A673 (cell line): ENCODE measurements around the gene ABHD11. TPM values are rescaled to one million over a fixed set of nuclear protein-coding genes. Genes with fewer than 3 reads are reported as not detected.
A peak's percentile ranks its signal among the peaks of the same experiment; 100 is the strongest.

Source experiments
- BruUV-seq: library from RNA; stranded (reverse); fragments of 400-500 nt; replicated peaks from 2 replicates; lab custom pipeline; 2021; lab: Mats Ljungman, UMichigan
- CTCF ChIA-PET: fragments of 300-600 bp; sonication (Branson Sonifier 250); formaldehyde crosslinking; loops from one replicate; lab custom pipeline; 2022; ENCODE audit warnings: antibody characterized with exemption; lab: Charles Lee
- POLR2A ChIA-PET: fragments of 300-600 bp; sonication (Branson Sonifier 250); formaldehyde crosslinking; loops from one replicate; lab custom pipeline; 2022; ENCODE audit warnings: antibody characterized with exemption; ENCODE audit not compliant: low non-redundant PET; lab: Charles Lee
- DNase-seq: peaks from one replicate; pipeline ENCODE4 v3.0.0-alpha.2; 2015; ENCODE audit warnings: low spot score
- H3K27ac ChIP-seq: fragments of 200-600 bp; sonication (generic); 2 replicates; pipeline ENCODE4 v1.5.1; 2016; ENCODE audit warnings: mixed run types, low read depth, mild to moderate bottlenecking, mixed read lengths, antibody characterized with exemption, low read length; ENCODE audit not compliant: poor library complexity, severe bottlenecking
- H3K27me3 ChIP-seq: fragments of 200-600 bp; sonication (generic); replicated peaks from 2 replicates; pipeline ENCODE4 v1.6.1; 2017; ENCODE audit warnings: mixed run types, low read depth, mild to moderate bottlenecking, mixed read lengths, antibody characterized with exemption, low read length; ENCODE audit not compliant: insufficient read depth, poor library complexity
- H3K36me3 ChIP-seq: fragments of 200-600 bp; sonication (generic); 2 replicates; pipeline ENCODE4 v1.6.1; 2016; ENCODE audit warnings: mixed run types, mild to moderate bottlenecking, mixed read lengths, antibody characterized with exemption, low read length; ENCODE audit not compliant: insufficient read depth, poor library complexity, severe bottlenecking
- H3K4me1 ChIP-seq: fragments of 200-600 bp; sonication (generic); 2 replicates; pipeline ENCODE4 v1.6.1; 2017; ENCODE audit warnings: mixed run types, mild to moderate bottlenecking, mixed read lengths, antibody characterized with exemption, low read length; ENCODE audit not compliant: insufficient read depth, poor library complexity, severe bottlenecking
- H3K4me3 ChIP-seq: fragments of 200-600 bp; sonication (generic); 2 replicates; pipeline ENCODE4 v1.5.1; 2016; ENCODE audit warnings: low read depth, mixed run types, mild to moderate bottlenecking, mixed read lengths, low read length; ENCODE audit not compliant: poor library complexity, severe bottlenecking
- H3K9me3 ChIP-seq: fragments of 200-600 bp; sonication (generic); 2 replicates; pipeline ENCODE4 v1.6.1; 2016; ENCODE audit warnings: mixed run types, low read depth, mild to moderate bottlenecking, mixed read lengths, antibody characterized with exemption, low read length; ENCODE audit not compliant: poor library complexity, severe bottlenecking
- EZH2 ChIP-seq: fragments of 200-600 bp; sonication (generic); IDR thresholded peaks from 2 replicates; pipeline ENCODE4 v1.6.1; 2017; ENCODE audit warnings: borderline replicate concordance, low read depth, mild to moderate bottlenecking, mixed read lengths, antibody characterized with exemption, low read length; ENCODE audit not compliant: poor library complexity, severe bottlenecking
- intact Hi-C: fragments of 100-400 bp; cut with micrococcal nuclease; formaldehyde crosslinking; loops from one replicate; pipeline ENCODE4 v1.10.0; 2022; ENCODE audit not compliant: unreplicated experiment
- total RNA-seq: library from RNA; stranded (reverse); gene quantifications from 2 replicates; pipeline ENCODE4 v1.2.3, GENCODE V29; 2021
- TF ChIP-seq, protein P1 (sequence below): fragments of 300-800, 200-600 bp; sonication (generic); conservative IDR thresholded peaks from 2 replicates; pipeline ENCODE4 v1.5.1; 2017; ENCODE audit warnings: low read depth, mild to moderate bottlenecking, antibody characterized with exemption, low read length, moderate library complexity, mixed read lengths

The ABHD11 gene
- total RNA-seq, 1 experiment from 2014 or later = 22.9 TPM

DNA sequence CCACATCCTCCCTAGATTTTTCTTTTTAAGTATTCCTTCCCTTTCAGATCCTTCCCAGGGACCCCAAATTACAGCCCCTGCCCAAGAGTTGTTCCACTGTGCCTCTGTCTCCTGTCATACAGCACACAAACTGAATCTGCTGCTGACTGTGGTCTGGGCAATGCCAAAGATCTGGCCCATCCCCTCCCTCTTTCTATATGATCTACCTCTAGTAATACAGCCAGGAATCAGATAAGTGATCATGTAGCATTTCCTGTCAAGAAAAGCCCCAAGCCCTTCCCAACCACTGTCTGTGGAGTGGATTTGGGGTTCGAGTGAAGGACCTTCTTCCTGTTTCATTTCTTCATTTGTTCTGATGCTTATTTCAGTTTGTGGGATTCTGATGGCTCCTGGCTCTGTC lies 25.8 kb downstream of the ABHD11 start:
- ChIA-PET CTCF (no interaction called here), POLR2A (no interaction called here)
- Histone ChIP-seq H3K4me3 (no peak overlapping the region), H3K9me3 (no peaks in the 10 kb centered on the region), H3K27ac (peak overlapping the region; percentile 42), H3K36me3 (peaks cover 3% of the 10 kb centered on the region), H3K27me3 (no peaks in the 10 kb centered on the region), H3K4me1 (peaks cover 54% of the 10 kb centered on the region)
- no peak for DNase-seq
- TF ChIP-seq EZH2 = no peak
- TF ChIP-seq, protein P1, sequence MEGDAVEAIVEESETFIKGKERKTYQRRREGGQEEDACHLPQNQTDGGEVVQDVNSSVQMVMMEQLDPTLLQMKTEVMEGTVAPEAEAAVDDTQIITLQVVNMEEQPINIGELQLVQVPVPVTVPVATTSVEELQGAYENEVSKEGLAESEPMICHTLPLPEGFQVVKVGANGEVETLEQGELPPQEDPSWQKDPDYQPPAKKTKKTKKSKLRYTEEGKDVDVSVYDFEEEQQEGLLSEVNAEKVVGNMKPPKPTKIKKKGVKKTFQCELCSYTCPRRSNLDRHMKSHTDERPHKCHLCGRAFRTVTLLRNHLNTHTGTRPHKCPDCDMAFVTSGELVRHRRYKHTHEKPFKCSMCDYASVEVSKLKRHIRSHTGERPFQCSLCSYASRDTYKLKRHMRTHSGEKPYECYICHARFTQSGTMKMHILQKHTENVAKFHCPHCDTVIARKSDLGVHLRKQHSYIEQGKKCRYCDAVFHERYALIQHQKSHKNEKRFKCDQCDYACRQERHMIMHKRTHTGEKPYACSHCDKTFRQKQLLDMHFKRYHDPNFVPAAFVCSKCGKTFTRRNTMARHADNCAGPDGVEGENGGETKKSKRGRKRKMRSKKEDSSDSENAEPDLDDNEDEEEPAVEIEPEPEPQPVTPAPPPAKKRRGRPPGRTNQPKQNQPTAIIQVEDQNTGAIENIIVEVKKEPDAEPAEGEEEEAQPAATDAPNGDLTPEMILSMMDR = no peak
- intact Hi-C loops = no loop called here
- no TSS peak for BruUV-seq

DNA sequence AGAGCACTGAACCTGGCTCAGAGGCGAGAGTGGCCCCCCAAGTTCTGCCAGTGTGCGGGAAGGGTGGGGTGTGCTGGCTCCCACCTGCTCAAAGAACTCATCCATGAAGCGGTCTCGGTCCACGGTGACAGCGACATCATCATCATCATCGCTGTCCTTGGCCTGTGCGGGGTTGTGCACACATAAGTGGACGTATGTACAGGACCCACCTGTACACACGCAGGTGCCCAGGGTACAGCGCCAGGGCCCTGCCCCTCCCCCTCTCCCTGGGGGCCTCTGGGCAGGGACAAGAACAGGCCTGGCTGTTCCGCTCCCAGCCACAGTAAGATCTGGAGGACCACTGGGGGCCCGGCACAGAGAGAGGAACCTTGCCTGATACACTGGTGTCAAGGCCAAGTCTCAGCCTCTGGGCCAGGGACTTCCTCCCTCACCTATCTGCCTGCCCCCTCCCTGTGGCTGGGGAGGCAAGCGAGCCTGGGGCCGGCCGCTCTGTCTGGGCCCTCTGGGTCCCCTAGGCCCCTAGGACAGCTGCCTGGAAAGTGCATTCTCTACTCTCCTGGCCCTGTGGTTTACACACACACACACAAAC lies 29.5 kb downstream of the ABHD11 start:
- no TSS peak for BruUV-seq
- Histone ChIP-seq H3K36me3 (peaks cover 3% of the 10 kb centered on the region), H3K27me3 (no peaks in the 10 kb centered on the region), H3K4me1 (peaks cover 66% of the 10 kb centered on the region), H3K9me3 (no peaks in the 10 kb centered on the region), H3K4me3 (no peak overlapping the region), H3K27ac (peak overlapping the region; percentile 57)
- CTCF ChIA-PET = no interaction called here
- intact Hi-C loops = no loop called here
- TF ChIP-seq EZH2 = no peak
- TF ChIP-seq, protein P1 = no peak
- no peak for DNase-seq
- POLR2A ChIA-PET = interaction anchor here (0.6 kb wide), 1 partner anchor 80 kb away, joined by 5 read pairs; no protein-coding TSS in a partner anchor

DNA sequence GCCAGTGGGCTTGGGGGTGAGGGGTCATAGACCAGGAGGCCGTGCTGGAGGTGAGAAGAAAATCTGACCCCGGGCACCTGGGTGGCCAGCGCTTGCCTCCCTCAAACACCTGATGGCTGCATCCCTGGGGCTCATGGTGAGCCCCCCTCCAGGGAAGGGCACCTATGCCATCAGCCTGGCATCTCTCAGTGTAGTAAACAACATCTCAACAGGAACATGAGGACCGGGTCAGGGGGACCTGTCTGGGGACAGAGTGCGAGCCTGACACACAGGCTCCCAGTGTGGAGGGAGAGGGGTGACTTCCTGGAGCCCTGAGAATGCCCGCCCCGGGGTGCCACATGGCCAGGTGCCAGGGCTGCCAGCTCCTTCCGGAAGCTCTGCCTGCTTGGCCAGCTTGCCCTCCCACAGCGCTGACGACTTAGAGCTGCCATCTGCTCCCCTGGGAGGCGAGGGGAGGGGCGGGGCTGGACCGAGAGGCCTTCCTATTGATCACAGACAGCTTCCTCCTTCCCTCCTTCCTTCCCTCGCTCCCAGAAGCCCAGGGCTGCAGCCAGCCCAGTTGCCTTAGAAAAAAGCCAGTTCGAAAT lies 31.5 kb downstream of the ABHD11 start:
- Histone ChIP-seq H3K4me3 (no peak overlapping the region), H3K36me3 (peaks cover 16% of the 10 kb centered on the region), H3K27me3 (no peaks in the 10 kb centered on the region), H3K27ac (peak overlapping the region; percentile 97), H3K9me3 (no peaks in the 10 kb centered on the region), H3K4me1 (peaks cover 73% of the 10 kb centered on the region)
- no peak for TF ChIP-seq EZH2
- TF ChIP-seq, protein P1 = no peak
- CTCF ChIA-PET = interaction anchor here (0.6 to 3.0 kb wide), 2 partner anchors 18 to 40 kb away, joined by 4 to 9 read pairs; no protein-coding TSS in a partner anchor
- POLR2A ChIA-PET = interaction anchor here (0.5 to 1.2 kb wide), 2 partner anchors 106 to 151 kb away, joined by 3 to 18 read pairs; no protein-coding TSS in a partner anchor
- BruUV-seq = no TSS peak
- DNase-seq = peak; percentile 97
- intact Hi-C loops = no loop called here
